HepG2 (cell line): ENCODE data around the gene ZSWIM6. TPM values are rescaled to one million over a fixed set of nuclear protein-coding genes. Genes with fewer than 3 reads are reported as not detected.
A peak's percentile ranks its signal among the peaks of the same experiment; 100 is the strongest.

Source experiments
- ATAC-seq: fragments of 200-7000 bp; cut with Tn5 transposase; 3 replicates; pipeline ENCODE4 v1.9.1; 2020; ENCODE audit warnings: mild to moderate bottlenecking, moderate library complexity
- BruUV-seq: library from RNA; stranded (reverse); fragments of 400-500 nt; replicated peaks from 2 replicates; lab custom pipeline; 2021; lab: Mats Ljungman, UMichigan
- CTCF ChIA-PET: fragments of 300-600 bp; formaldehyde crosslinking; extraction: SDS; loops from one replicate; lab custom pipeline; 2021; ENCODE audit warnings: low total read pairs, inconsistent platforms, low intra/inter-chr PET ratio; lab: Yijun Ruan, JAX
- POLR2A ChIA-PET: fragments of 350-600 bp; sonication (Branson Sonifier 250); formaldehyde crosslinking; loops from one replicate; lab custom pipeline; 2020; ENCODE audit warnings: antibody characterized with exemption, inconsistent platforms; lab: Yijun Ruan, JAX
- DNase-seq: peaks from one replicate; pipeline ENCODE4 v3.0.0-alpha.2; 2015; ENCODE audit warnings: low spot score
- FAIRE-seq: peaks from 3 replicates; lab custom pipeline; 2011; peaks lifted over from hg19 to GRCh38; lab: Jason Lieb, UNC
- H2AFZ ChIP-seq: one replicate; pipeline ENCODE4 v1.6.1; 2011; ENCODE audit warnings: low read length, inconsistent platforms
- H3K27ac ChIP-seq: fragments of 300-600 bp; 3 replicates; pipeline ENCODE4 v1.8.0; 2011; ENCODE audit warnings: mixed run types, mild to moderate bottlenecking, mixed read lengths, low read length, inconsistent platforms; ENCODE audit not compliant: insufficient read depth; ENCODE audit errors: extremely low read length
- H3K27me3 ChIP-seq, 2 experiments: fragments of 200-600 bp in 1 of 2; 2 replicates in 1 of 2; 3 replicates in 1 of 2; pipeline versions ENCODE4 v1.6.0 to v1.8.0; 2011; ENCODE audit warnings: low read length in 2 of 2, mild to moderate bottlenecking in 2 of 2, moderate library complexity in 2 of 2, inconsistent platforms in 1 of 2; ENCODE audit not compliant: insufficient read depth in 2 of 2, control insufficient read depth in 1 of 2
- H3K36me3 ChIP-seq, 2 experiments: fragments of 200-600 bp in 1 of 2; replicated peaks in 1 of 2; 2 replicates in 1 of 2; 3 replicates in 1 of 2; pipeline versions ENCODE4 v1.5.1 to v1.8.0; 2011; ENCODE audit warnings: low read length in 2 of 2, inconsistent platforms in 1 of 2; ENCODE audit not compliant: insufficient read depth in 2 of 2, control insufficient read depth in 1 of 2
- H3K4me1 ChIP-seq: 2 replicates; pipeline ENCODE4 v1.5.1; 2012; ENCODE audit warnings: low read length, inconsistent platforms; ENCODE audit not compliant: insufficient read depth
- H3K4me2 ChIP-seq: 2 replicates; pipeline ENCODE4 v1.6.0; 2011; ENCODE audit warnings: low read depth, low read length, inconsistent platforms
- H3K4me3 ChIP-seq, 3 experiments: fragments of 200-600 bp in 1 of 3; sonication (generic), shearing (Covaris generic) in 1 of 3; replicated peaks in 1 of 3; 2 replicates each; pipeline ENCODE4 v1.5.1; 2011 to 2016; ENCODE audit warnings: low read length in 3 of 3, inconsistent platforms in 2 of 3, low read depth in 2 of 3, mild to moderate bottlenecking in 2 of 3, control low read depth in 1 of 3, mixed read lengths in 1 of 3; ENCODE audit not compliant: insufficient read depth in 1 of 3
- H3K79me2 ChIP-seq: one replicate; pipeline ENCODE4 v1.6.1; 2011; ENCODE audit warnings: low read length, inconsistent platforms; ENCODE audit not compliant: insufficient read depth
- H3K9ac ChIP-seq: 2 replicates; pipeline ENCODE4 v1.6.0; 2011; ENCODE audit warnings: mild to moderate bottlenecking, low read depth, low read length, inconsistent platforms; ENCODE audit not compliant: insufficient read depth
- H3K9me3 ChIP-seq: 2 replicates; pipeline ENCODE4 v1.5.1; 2012; ENCODE audit warnings: mild to moderate bottlenecking, low read length
- H4K20me1 ChIP-seq: 2 replicates; pipeline ENCODE4 v1.6.0; 2011; ENCODE audit warnings: inconsistent platforms, mild to moderate bottlenecking, low read length, moderate library complexity; ENCODE audit not compliant: insufficient read depth
- CEBPG ChIP-seq: IDR thresholded peaks from 2 replicates; pipeline ENCODE4 v1.6.1; 2016
- CREB1 ChIP-seq, 2 experiments: fragments of 450-650 bp in 1 of 2; IDR thresholded peaks; 2 replicates each; pipeline ENCODE4 v1.6.1; 2016 to 2017; ENCODE audit warnings: control low read depth in 1 of 2, mild to moderate bottlenecking in 1 of 2, missing compliant biosample characterization in 1 of 2, missing genetic modification characterization in 1 of 2
- EP300 ChIP-seq, 3 experiments: sonication (generic) in 1 of 3; formaldehyde crosslinking in 1 of 3; IDR thresholded peaks; 2 replicates each; pipeline versions ENCODE4 v1.5.1 to v1.6.1; 2011 to 2020; ENCODE audit warnings: low read depth in 2 of 3, low read length in 2 of 3, borderline replicate concordance in 1 of 3, improper control_type of control experiment in 1 of 3, mild to moderate bottlenecking in 1 of 3, missing genetic modification reagents in 1 of 3, moderate library complexity in 1 of 3
- FOSL2 ChIP-seq: sonication (generic); formaldehyde crosslinking; IDR thresholded peaks from 2 replicates; pipeline ENCODE4 v1.4.0; 2020; ENCODE audit warnings: missing genetic modification reagents
- FOXA1 ChIP-seq, 2 experiments: fragments of 450-650 bp in 1 of 2; sonication (generic) in 1 of 2; formaldehyde crosslinking in 1 of 2; IDR thresholded peaks; 2 replicates each; pipeline versions ENCODE4 v1.4.0 to v1.6.1; 2016 to 2020; ENCODE audit warnings: missing genetic modification reagents in 1 of 2
- FOXA3 ChIP-seq: IDR thresholded peaks from 2 replicates; pipeline ENCODE4 v1.6.1; 2016; ENCODE audit warnings: missing genetic modification reagents, missing compliant biosample characterization
- FOXP1 ChIP-seq, 2 experiments: fragments of 450-650 bp in 1 of 2; IDR thresholded peaks; 2 replicates each; pipeline ENCODE4 v1.6.1; 2017 to 2018; ENCODE audit warnings: antibody characterized with exemption in 1 of 2
- GATAD2A ChIP-seq: IDR thresholded peaks from 2 replicates; pipeline ENCODE4 v1.6.1; 2016
- HMGA1 ChIP-seq: sonication (generic); formaldehyde crosslinking; conservative IDR thresholded peaks from 2 replicates; pipeline ENCODE4 v1.4.0; 2020; ENCODE audit warnings: missing genetic modification reagents
- HOXA5 ChIP-seq: sonication (generic); formaldehyde crosslinking; IDR thresholded peaks from 2 replicates; pipeline ENCODE4 v1.4.0; 2020; ENCODE audit warnings: missing genetic modification reagents
- JUND ChIP-seq: sonication (generic); formaldehyde crosslinking; IDR thresholded peaks from 2 replicates; pipeline ENCODE4 v1.8.0; 2022; ENCODE audit warnings: mild to moderate bottlenecking, missing genetic modification reagents
- LCORL ChIP-seq, 2 experiments: fragments of 450-650 bp in 1 of 2; sonication (generic) in 1 of 2; formaldehyde crosslinking in 1 of 2; IDR thresholded peaks; 2 replicates each; pipeline versions ENCODE4 v1.5.0 to v1.6.1; 2017 to 2020; ENCODE audit warnings: antibody characterized with exemption in 1 of 2, missing genetic modification reagents in 1 of 2
- SAP130 ChIP-seq: IDR thresholded peaks from 2 replicates; pipeline ENCODE4 v1.6.1; 2016; ENCODE audit warnings: low read depth
- ZBTB21 ChIP-seq: sonication (generic); formaldehyde crosslinking; IDR thresholded peaks from 2 replicates; pipeline ENCODE4 v1.4.0; 2020; ENCODE audit warnings: missing genetic modification reagents
- ZNF775 ChIP-seq: sonication (generic); formaldehyde crosslinking; IDR thresholded peaks from 2 replicates; pipeline ENCODE4 v1.4.0; 2020; ENCODE audit warnings: missing genetic modification reagents, mild to moderate bottlenecking, moderate library complexity, borderline replicate concordance
- WGBS: methylation state at CpG from one replicate; pipeline ENCODE4 v1.1.6; 2017; ENCODE audit warnings: low lambda C conversion rate; 5-methylcytosine and 5-hydroxymethylcytosine counted together
- in situ Hi-C: cut with HindIII; loops from 2 replicates; pipeline ENCODE4 v1.10.0; 2017; ENCODE audit warnings: low pct_unique_long_range_greater_than_20kb; ENCODE audit not compliant: extremely low pct_ligation_motif_present
- intact Hi-C: fragments of 100-400 bp; cut with micrococcal nuclease; formaldehyde crosslinking; loops from one replicate; pipeline ENCODE4 v1.10.0; 2022; ENCODE audit not compliant: unreplicated experiment
- polyA plus RNA-seq, 8 experiments: library from polyadenylated mRNA; depleted of rRNA in 3 of 8; stranded (reverse) in 7 of 8; unstranded in 1 of 8; fragments of >200 nt; fragmentation: Illumina TruSeq in 4 of 8; extraction: Trizol in 4 of 8; gene quantifications; 2 replicates each; pipeline versions ENCODE4 v1.2.1 to v1.2.3, GENCODE V29; 2011 to 2016; ENCODE audit warnings: low read depth in 4 of 8, missing spikeins in 1 of 8, mixed read lengths in 1 of 8; ENCODE audit not compliant: insufficient read depth in 1 of 8
- total RNA-seq, 5 experiments: library from RNA; depleted of rRNA; stranded (reverse); fragments of >200 nt; fragmentation: Illumina TruSeq; extraction: Trizol; gene quantifications; 2 replicates each; pipeline ENCODE4 v1.2.3, GENCODE V29; 2016; ENCODE audit warnings: low read depth in 1 of 5
- TF ChIP-seq, protein P1 (sequence below): fragments of 450-650 bp; IDR thresholded peaks from 2 replicates; pipeline ENCODE4 v1.6.1; 2017
- TF ChIP-seq, protein P2 (sequence below): IDR thresholded peaks from 2 replicates; pipeline ENCODE4 v1.6.1; 2012; ENCODE audit warnings: low read depth, low read length, improper control_type of control experiment
- TF ChIP-seq, protein P3 (sequence below): IDR thresholded peaks from 2 replicates; pipeline ENCODE4 v1.6.1; 2016; ENCODE audit warnings: low read depth

ZSWIM6 gene
- total and polyA plus RNA-seq, 2 of the 13 experiments (the other 11 are each of a cell fraction or from before 2014, with no cell fraction given), result 0.82 to 1.9 TPM

DNA sequence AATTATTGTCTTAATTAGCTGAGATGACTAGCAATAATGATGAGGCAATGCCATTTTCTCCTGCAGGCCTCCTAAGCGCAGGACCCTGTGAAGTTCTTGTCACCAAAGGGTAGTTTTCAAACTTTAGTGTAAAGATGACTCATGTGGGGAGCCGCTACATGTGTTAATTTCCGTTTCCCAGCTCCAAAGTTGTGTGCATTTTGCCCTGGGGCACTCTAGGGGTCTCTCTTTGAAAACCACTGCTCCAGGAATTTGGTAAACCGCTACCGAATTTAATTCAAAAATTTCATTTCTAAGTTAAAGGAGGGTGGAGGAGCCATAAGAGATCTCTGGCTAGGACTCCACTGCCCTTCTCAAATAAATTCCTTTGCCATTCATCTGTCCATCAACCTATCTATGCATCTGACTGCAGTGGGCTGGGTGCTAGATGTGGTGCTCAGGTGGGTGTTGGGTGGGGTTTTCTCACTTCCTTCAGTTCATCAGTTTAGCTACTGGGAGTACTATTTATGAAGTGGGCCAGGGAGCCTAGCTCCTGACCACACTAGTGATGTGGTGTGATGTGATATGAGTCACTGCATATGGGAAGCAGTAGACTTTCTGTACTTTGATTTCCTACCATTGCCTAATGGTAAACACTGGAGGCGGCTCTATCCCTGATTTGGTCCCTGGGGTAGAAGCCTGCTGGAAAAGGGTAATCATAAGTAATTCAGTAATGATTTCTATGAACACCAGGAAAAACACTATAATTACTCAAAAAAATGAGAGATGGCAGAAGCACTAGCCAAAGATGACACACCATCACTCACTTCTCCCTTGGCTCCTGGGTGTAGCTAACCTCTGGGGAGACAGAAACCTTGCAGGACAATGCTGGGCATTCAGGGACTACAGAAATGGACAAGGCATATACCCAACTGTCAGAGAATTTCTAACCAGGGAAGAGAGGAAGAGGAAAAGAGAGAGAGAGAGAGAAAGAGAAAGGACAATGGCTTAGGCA is 4.0 kb upstream of the ZSWIM6 start:
- POLR2A ChIA-PET, result interaction anchor here (1.0 to 1.3 kb wide), 3 partner anchors 24 to 165 kb away, joined by 3 to 6 read pairs (median 3); no protein-coding TSS in a partner anchor
- CTCF ChIA-PET, result no interaction called here
- no peak for FAIRE-seq
- Histone ChIP-seq H2AFZ (no peak overlapping the region), H3K27ac (no peak overlapping the region), H3K9ac (no peak overlapping the region), H3K4me1 (peaks cover 48% of the 10 kb centered on the region), H4K20me1 (no peaks in the 10 kb centered on the region), H3K27me3 (peaks cover 0 to 34% of the 10 kb centered on the region in 2 experiments; a peak in 3 of 5 replicates), H3K36me3 (no peaks in the 10 kb centered on the region), H3K4me3 (no peak overlapping the region), H3K79me2 (no peaks in the 10 kb centered on the region), H3K9me3 (no peaks in the 10 kb centered on the region), H3K4me2 (peak overlapping the region; percentile 19; the same call in 1 of the 2 replicates)
- intact Hi-C loops (loop anchor here (1.0 to 2.0 kb wide), 2 partner anchors 27 to 165 kb away; partner anchors contain the start of gene SMIM15), in situ Hi-C loops (no loop called here)
- ATAC-seq, result peak; percentile 32
- no TSS peak for BruUV-seq
- DNase-seq, result peak; percentile 56
- WGBS, result 17% methylated on average over 6 of the region's 6 CpGs
- TF ChIP-seq FOXA3 (CRISPR knock-in tag), result peak; percentile 75
- peak; percentile 30; the same call in 1 of the 2 replicates for TF ChIP-seq SAP130 (CRISPR knock-in tag)
- TF ChIP-seq, protein P1, sequence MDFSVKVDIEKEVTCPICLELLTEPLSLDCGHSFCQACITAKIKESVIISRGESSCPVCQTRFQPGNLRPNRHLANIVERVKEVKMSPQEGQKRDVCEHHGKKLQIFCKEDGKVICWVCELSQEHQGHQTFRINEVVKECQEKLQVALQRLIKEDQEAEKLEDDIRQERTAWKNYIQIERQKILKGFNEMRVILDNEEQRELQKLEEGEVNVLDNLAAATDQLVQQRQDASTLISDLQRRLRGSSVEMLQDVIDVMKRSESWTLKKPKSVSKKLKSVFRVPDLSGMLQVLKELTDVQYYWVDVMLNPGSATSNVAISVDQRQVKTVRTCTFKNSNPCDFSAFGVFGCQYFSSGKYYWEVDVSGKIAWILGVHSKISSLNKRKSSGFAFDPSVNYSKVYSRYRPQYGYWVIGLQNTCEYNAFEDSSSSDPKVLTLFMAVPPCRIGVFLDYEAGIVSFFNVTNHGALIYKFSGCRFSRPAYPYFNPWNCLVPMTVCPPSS, result no peak
- TF ChIP-seq, protein P2, sequence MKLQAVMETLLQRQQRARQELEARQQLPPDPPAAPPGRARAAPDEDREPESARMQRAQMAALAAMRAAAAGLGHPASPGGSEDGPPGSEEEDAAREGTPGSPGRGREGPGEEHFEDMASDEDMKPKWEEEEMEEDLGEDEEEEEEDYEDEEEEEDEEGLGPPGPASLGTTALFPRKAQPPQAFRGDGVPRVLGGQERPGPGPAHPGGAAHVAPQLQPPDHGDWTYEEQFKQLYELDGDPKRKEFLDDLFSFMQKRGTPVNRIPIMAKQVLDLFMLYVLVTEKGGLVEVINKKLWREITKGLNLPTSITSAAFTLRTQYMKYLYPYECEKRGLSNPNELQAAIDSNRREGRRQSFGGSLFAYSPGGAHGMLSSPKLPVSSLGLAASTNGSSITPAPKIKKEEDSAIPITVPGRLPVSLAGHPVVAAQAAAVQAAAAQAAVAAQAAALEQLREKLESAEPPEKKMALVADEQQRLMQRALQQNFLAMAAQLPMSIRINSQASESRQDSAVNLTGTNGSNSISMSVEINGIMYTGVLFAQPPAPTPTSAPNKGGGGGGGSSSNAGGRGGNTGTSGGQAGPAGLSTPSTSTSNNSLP, result peak; percentile 92
- TF ChIP-seq FOXP1 (IDR thresholded peaks at IDR 0.05), result no peak
- TF ChIP-seq FOXP1 (CRISPR knock-in tag; IDR thresholded peaks at IDR 0.05), result peak; percentile 19; the same call in 1 of the 2 replicates
- no peak for TF ChIP-seq LCORL (IDR thresholded peaks at IDR 0.05)
- no peak for TF ChIP-seq LCORL (CRISPR knock-in tag; IDR thresholded peaks at IDR 0.05)
- TF ChIP-seq ZNF775 (CRISPR knock-in tag), result no peak
- peak; percentile 94 for TF ChIP-seq FOSL2 (CRISPR knock-in tag)
- TF ChIP-seq FOXA1 (IDR thresholded peaks at IDR 0.05), result no peak
- peak; percentile 58 for TF ChIP-seq FOXA1 (CRISPR knock-in tag; IDR thresholded peaks at IDR 0.05)
- TF ChIP-seq HMGA1, result no peak
- peak; percentile 49; the same call in 1 of the 2 replicates for TF ChIP-seq JUND (CRISPR knock-in tag)
- peak in 1 of 2 experiments; percentile 28; a peak in 1 of 4 replicates for TF ChIP-seq EP300 (IDR thresholded peaks at IDR 0.05; ENCODE audit: low read depth in 2 of 2, low read length in 2 of 2)
- TF ChIP-seq EP300 (CRISPR knock-in tag; IDR thresholded peaks at IDR 0.05; ENCODE audit: borderline replicate concordance), result no peak
- peak; percentile 35; the same call in 1 of the 2 replicates for TF ChIP-seq CREB1 (IDR thresholded peaks at IDR 0.05)
- no peak for TF ChIP-seq CREB1 (CRISPR knock-in tag; IDR thresholded peaks at IDR 0.05)
- TF ChIP-seq CEBPG (CRISPR knock-in tag), result peak; percentile 58; the same call in 1 of the 2 replicates
- peak; percentile 28; the same call in 1 of the 2 replicates for TF ChIP-seq ZBTB21 (CRISPR knock-in tag)
- peak; percentile 37; the same call in 1 of the 2 replicates for TF ChIP-seq GATAD2A
- TF ChIP-seq HOXA5 (CRISPR knock-in tag), result 0 out of 2 replicates have a peak, but pooled peaks have one; percentile 18
- TF ChIP-seq, protein P3, sequence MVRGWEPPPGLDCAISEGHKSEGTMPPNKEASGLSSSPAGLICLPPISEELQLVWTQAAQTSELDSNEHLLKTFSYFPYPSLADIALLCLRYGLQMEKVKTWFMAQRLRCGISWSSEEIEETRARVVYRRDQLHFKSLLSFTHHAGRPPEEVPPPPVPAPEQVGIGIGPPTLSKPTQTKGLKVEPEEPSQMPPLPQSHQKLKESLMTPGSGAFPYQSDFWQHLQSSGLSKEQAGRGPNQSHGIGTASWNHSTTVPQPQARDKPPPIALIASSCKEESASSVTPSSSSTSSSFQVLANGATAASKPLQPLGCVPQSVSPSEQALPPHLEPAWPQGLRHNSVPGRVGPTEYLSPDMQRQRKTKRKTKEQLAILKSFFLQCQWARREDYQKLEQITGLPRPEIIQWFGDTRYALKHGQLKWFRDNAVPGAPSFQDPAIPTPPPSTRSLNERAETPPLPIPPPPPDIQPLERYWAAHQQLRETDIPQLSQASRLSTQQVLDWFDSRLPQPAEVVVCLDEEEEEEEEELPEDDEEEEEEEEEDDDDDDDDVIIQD (CRISPR knock-in tag), result 0 out of 2 replicates have a peak, but pooled peaks have one; percentile 17
